RWPE1 (cell line): Measurements from ENCODE around the gene SH3GL1.

Source experiments
- CTCF ChIA-PET: fragments of 350-600 bp; sonication (Branson Sonifier 250); formaldehyde crosslinking; extraction: SDS; loops from one replicate; lab custom pipeline; 2021; lab: Yijun Ruan, JAX
- POLR2A ChIA-PET: fragments of 400-600 bp; formaldehyde crosslinking; extraction: SDS; loops from one replicate; lab custom pipeline; 2020; ENCODE audit warnings: antibody characterized with exemption; ENCODE audit not compliant: low non-redundant PET; lab: Yijun Ruan, JAX
- DNase-seq: peaks from one replicate; pipeline ENCODE4 v3.0.0; 2012; ENCODE audit warnings: low spot score
- H3K27ac ChIP-seq: fragments of 450-650 bp; 2 replicates; pipeline ENCODE4 v1.5.1; 2017
- CTCF ChIP-seq: fragments of 450-650 bp; conservative IDR thresholded peaks from 2 replicates; pipeline ENCODE4 v1.5.1; 2017; ENCODE audit warnings: low read depth, mild to moderate bottlenecking

SH3GL1 gene

GRCh38 chr19:4442819-4443146 is 42.4 kb upstream of the SH3GL1 start:
- TF ChIP-seq CTCF, result no peak
- POLR2A ChIA-PET, result no interaction called here
- H3K27ac ChIP-seq, result peak overlapping the region; percentile 58
- CTCF ChIA-PET, result no interaction called here
- DNase-seq, result no peak

- ChIA-PET POLR2A (no interaction called here), CTCF (no interaction called here)
- no peak for DNase-seq
- no peak for TF ChIP-seq CTCF
- peak overlapping the region; percentile 58 for H3K27ac ChIP-seq
Observed at GRCh38 chr19:4441994-4442818, 41.9 kb upstream of the SH3GL1 start.

- CTCF ChIA-PET, result no interaction called here
- POLR2A ChIA-PET, result no interaction called here
- no peak for DNase-seq
- H3K27ac ChIP-seq, result peak overlapping the region; percentile 31
- TF ChIP-seq CTCF, result no peak
Observed at GRCh38 chr19:4439243-4439642, 38.9 kb upstream of the SH3GL1 start.

- CTCF ChIA-PET, result interaction anchor here (0.7 kb wide), 1 partner anchor 110 kb away, joined by 5 read pairs; no protein-coding TSS in a partner anchor
- peak overlapping the region; percentile 12; the same call in 1 of the 2 replicates for H3K27ac ChIP-seq
- no peak for TF ChIP-seq CTCF
- no peak for DNase-seq
- POLR2A ChIA-PET, result no interaction called here
Observed at GRCh38 chr19:4437103-4437502, 36.8 kb upstream of the SH3GL1 start.

- DNase-seq, result no peak
- peak overlapping the region; percentile 12 for H3K27ac ChIP-seq
- no peak for TF ChIP-seq CTCF
- CTCF ChIA-PET, result no interaction called here
- POLR2A ChIA-PET, result no interaction called here
Observed at GRCh38 chr19:4436231-4436630, 35.9 kb upstream of the SH3GL1 start.

- no peak overlapping the region for H3K27ac ChIP-seq
- CTCF ChIA-PET, result no interaction called here
- POLR2A ChIA-PET, result no interaction called here
- DNase-seq, result no peak
- no peak for TF ChIP-seq CTCF
Observed at GRCh38 chr19:4434391-4434790, 34.0 kb upstream of the SH3GL1 start.
